Brain microvascular endothelial cell (primary cell): ENCODE data around the gene SRP14.

Source experiments
- DNase-seq: peaks from one replicate; pipeline ENCODE4 v3.0.0-alpha.2; 2020
- H3K27ac ChIP-seq: fragments of 250-450 bp; sonication (Bioruptor Pico); 2 replicates; pipeline ENCODE4 v1.5.1; 2020; ENCODE audit warnings: mild to moderate bottlenecking, moderate library complexity
- H3K27me3 ChIP-seq: fragments of 250-450 bp; sonication (Bioruptor Pico); replicated peaks from 2 replicates; pipeline ENCODE4 v1.5.1; 2020; ENCODE audit warnings: mild to moderate bottlenecking
- H3K36me3 ChIP-seq: fragments of 250-450 bp; sonication (Bioruptor Pico); replicated peaks from 2 replicates; pipeline ENCODE4 v1.5.1; 2020; ENCODE audit warnings: mild to moderate bottlenecking
- H3K4me3 ChIP-seq: 2 replicates; pipeline ENCODE4 v1.5.1; 2011; ENCODE audit warnings: low read depth, mild to moderate bottlenecking, control low read depth, low read length, moderate library complexity
- CTCF ChIP-seq: IDR thresholded peaks from 2 replicates; pipeline ENCODE4 v1.5.1; 2011; ENCODE audit warnings: low read depth, mild to moderate bottlenecking, moderate library complexity, low read length, control low read depth, inconsistent platforms; ENCODE audit errors: missing control alignments
- in situ Hi-C: cut with HindIII; loops from 2 replicates; pipeline ENCODE4 v1.10.0; 2017; ENCODE audit warnings: low sequenced_read_pairs, low pct_ligation_motif_present

SRP14 gene

DNA sequence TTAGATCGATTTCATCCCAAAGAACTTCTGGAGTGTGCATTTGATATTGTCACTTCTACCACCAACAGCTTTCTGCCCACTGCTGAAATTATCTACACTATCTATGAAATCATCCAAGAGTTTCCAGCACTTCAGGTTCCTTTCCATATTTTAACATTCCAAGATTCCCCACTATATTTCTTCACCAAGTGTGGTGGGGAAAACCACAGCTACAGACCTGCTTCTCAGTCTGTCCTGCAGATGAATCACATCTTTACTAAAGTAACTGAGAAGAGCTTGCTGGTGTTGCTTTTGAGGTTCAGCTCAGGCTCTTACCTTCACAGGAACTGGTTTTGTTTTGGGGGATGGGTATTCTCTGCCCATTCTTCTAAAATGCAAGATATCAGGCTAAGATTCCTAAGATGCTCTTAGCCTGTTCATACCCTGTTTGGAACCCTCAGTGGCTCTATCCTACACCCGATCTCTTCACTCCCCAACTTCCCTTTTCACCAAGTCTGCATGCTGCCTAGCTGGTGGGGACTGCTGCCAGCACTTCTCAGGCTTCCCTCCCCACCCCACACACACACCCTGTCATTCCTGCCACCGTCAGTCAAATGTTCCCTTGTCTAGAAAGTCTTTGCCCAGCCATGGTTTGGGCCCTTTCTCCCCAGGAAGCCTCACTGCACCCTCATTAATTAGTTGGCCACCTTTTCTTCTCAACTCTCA lies 30.8 kb downstream of the SRP14 start:
- Histone ChIP-seq H3K4me3 (no peak overlapping the region), H3K27ac (no peak overlapping the region), H3K36me3 (peaks cover 78% of the 10 kb centered on the region), H3K27me3 (no peaks in the 10 kb centered on the region)
- TF ChIP-seq CTCF, result no peak
- DNase-seq, result peak; percentile 2
- in situ Hi-C loops, result no loop called here

DNA sequence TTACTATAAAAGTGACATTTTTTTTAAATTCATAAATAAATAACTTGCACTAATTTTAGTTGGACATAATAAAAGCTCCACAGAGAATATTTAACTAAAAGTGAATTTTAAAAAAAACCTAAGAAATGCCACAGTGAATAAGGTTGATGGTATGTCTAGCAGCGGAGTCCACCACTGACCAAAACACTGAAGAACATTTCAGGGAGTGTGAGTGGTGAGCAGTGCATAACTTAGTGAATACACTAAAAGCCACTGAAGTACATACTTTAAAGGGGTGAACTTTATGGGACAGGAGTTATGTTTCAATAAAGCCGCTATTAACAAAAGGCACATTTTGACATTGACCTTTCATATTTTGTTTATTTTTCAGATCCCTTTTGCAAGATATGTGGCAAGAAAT lies 32.3 kb downstream of the SRP14 start:
- peak; percentile 83 for DNase-seq
- no peak for TF ChIP-seq CTCF
- Histone ChIP-seq H3K27ac (peak overlapping the region; percentile 84), H3K4me3 (no peak overlapping the region), H3K36me3 (peaks cover 72% of the 10 kb centered on the region), H3K27me3 (no peaks in the 10 kb centered on the region)
- in situ Hi-C loops, result no loop called here

DNA sequence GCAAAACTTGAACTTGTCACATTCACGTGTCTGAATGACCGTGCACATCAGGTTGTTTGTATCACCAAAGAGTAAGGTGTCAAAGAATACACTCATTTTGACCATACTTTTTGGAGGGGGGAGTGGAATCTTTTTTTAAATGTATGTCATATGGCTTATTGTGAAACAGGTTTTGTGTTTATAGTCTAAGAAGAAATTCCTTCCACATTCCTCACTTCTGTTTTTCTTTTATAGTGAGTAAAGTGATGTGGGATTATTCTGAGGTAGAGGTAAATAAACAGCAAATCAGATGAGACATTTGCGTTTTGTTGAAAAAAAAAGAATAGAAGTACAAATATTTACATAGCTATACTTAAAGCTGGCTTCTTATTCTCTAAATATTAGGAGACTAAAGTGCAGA lies 33.0 kb downstream of the SRP14 start:
- DNase-seq, result no peak
- TF ChIP-seq CTCF, result no peak
- no peak overlapping the region for H3K4me3 ChIP-seq

DNA sequence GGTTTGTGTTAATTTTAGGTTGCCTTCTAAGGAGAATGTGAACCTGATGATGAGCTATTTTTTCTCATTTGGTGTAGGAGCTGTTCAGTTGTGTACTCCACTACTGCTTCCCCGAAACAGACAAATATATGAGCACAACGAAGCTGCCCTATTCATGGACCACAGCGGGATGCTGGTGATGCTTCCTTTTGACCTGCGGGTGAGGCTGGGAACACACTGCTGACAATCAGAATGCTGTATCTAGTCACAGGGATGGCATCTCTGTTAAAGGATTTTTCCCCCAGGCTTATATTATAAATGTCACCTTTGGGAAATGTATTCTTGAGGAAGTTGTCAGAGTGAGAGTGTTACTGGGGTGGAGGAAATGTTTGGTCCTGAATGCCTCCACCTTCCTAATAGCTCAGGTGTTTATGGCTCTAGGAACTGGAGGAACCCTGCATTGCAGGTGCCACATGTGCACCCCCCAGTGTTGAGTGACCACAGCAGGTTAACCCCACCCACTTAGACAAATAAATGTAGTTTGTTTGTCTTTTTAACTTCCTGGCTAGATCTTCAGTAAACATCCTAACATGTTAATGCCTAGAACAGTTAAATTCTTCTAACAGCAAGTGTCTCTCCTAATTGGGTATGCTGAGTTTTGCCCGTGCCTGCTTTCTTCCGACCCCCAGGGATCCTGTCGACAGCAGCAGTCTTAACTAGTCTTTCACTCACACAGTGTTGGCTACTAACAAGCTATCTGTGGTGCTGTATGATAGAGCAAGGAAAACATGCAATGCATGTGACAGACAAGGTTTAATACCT lies 35.7 kb downstream of the SRP14 start:
- Histone ChIP-seq H3K27ac (no peak overlapping the region), H3K4me3 (no peak overlapping the region), H3K36me3 (peaks cover 49% of the 10 kb centered on the region), H3K27me3 (no peaks in the 10 kb centered on the region)
- DNase-seq, result no peak
- TF ChIP-seq CTCF, result no peak
- in situ Hi-C loops, result no loop called here

More for the DNA sequence above, 33.0 kb downstream of the SRP14 start:
- Histone ChIP-seq H3K36me3 (peaks cover 71% of the 10 kb centered on the region), H3K27me3 (no peaks in the 10 kb centered on the region), H3K27ac (peak overlapping the region; percentile 84)
- in situ Hi-C loops, result no loop called here

DNA sequence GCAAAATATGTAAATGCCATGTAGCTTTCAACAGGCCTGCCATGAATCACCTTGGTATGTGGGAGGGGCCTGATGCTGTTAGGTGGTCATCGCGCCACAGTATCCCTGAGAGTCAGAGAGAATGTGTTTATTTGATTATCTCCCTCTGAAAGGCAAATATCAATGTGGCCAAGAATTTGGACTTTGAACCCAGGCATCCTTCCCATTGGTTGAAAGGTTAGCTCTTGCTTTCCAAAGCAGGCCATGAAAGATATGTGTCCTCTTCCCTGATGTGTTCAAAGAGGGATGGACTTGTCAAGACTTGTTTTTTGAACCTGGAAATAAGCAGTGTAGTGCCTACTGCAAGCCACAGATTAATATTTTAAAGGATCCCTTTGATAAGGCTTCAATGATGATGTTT lies 36.7 kb downstream of the SRP14 start:
- in situ Hi-C loops, result no loop called here
- H3K27ac ChIP-seq, result no peak overlapping the region
- peak; percentile 34 for DNase-seq
- H3K36me3 ChIP-seq, result peaks cover 45% of the 10 kb centered on the region
- H3K27me3 ChIP-seq, result no peaks in the 10 kb centered on the region
- H3K4me3 ChIP-seq, result no peak overlapping the region
- no peak for TF ChIP-seq CTCF
